Peyer's patch (tissue), 4 donors: Measurements from ENCODE around the gene PTPN5. TPM values are rescaled to one million over a fixed set of nuclear protein-coding genes. Genes with fewer than 3 reads are reported as not detected.
A peak's percentile ranks its signal among the peaks of the same experiment; 100 is the strongest.

Experiments
- DNase-seq, 3 donors: peaks; one replicate each; pipeline ENCODE4 v3.0.0-alpha.2; 2017 to 2019
- H3K27ac ChIP-seq, 4 donors: fragments of 200-600 bp; sonication (generic); one replicate each; pipeline ENCODE4 v1.5.1; 2016 to 2019
- H3K27me3 ChIP-seq, 2 donors: fragments of 200-600 bp; sonication (generic); one replicate each; pipeline ENCODE4 v1.5.1; 2019
- H3K36me3 ChIP-seq, 3 donors: fragments of 200-600 bp; sonication (generic); one replicate each; pipeline ENCODE4 v1.5.1; 2016 to 2019
- H3K4me1 ChIP-seq, 4 donors: fragments of 200-600 bp; sonication (generic); one replicate each; pipeline ENCODE4 v1.5.1; 2016 to 2019
- H3K4me3 ChIP-seq, 4 donors: fragments of 200-600 bp; sonication (generic); 1 replicate in 3 of 4; 2 replicates in 1 of 4; pipeline ENCODE4 v1.5.1; 2016 to 2019; ENCODE audit warnings: mild to moderate bottlenecking in 1 of 4
- H3K9me3 ChIP-seq, 4 donors: fragments of 200-600 bp; sonication (generic); one replicate each; pipeline ENCODE4 v1.5.1; 2016 to 2019; ENCODE audit warnings: mild to moderate bottlenecking in 1 of 4
- POLR2A ChIP-seq, 2 donors: fragments of 450-650 bp; IDR thresholded peaks; one replicate each; pipeline ENCODE4 v1.5.1; 2017; ENCODE audit warnings: antibody characterized with exemption in 2 of 2, mild to moderate bottlenecking in 2 of 2, moderate library complexity in 2 of 2
- total RNA-seq, 4 donors: library from RNA; depleted of rRNA; stranded (reverse); fragments of >200 nt; gene quantifications; one replicate each; pipeline ENCODE4 v1.1.0, GENCODE V29; 2016
- TF ChIP-seq, protein P1 (sequence below), 6 experiments: fragments of 450-650 bp in 4 of 6; fragments of 200-600 bp in 2 of 6; sonication (generic) in 1 of 6; IDR thresholded peaks; one replicate each; pipeline ENCODE4 v1.5.1; 2017 to 2019; ENCODE audit warnings: antibody characterized with exemption in 6 of 6, mild to moderate bottlenecking in 3 of 6, moderate library complexity in 1 of 6

Gene PTPN5
- total RNA-seq, 4 donors from 2014 or later = 0.76 to 1.7 TPM; not detected in 2

GRCh38 chr11:18802381-18803257 lies 11.0 kb upstream of the PTPN5 start:
- Histone ChIP-seq H3K4me3 (no peak overlapping the region), H3K27me3 (peaks cover 0 to 3% of the 10 kb centered on the region in 2 donors), H3K9me3 (no peaks in the 10 kb centered on the region), H3K27ac (no peak overlapping the region), H3K4me1 (no peaks in the 10 kb centered on the region), H3K36me3 (no peaks in the 10 kb centered on the region)
- no peak for TF ChIP-seq POLR2A (IDR thresholded peaks at IDR 0.05)
- TF ChIP-seq, protein P1, sequence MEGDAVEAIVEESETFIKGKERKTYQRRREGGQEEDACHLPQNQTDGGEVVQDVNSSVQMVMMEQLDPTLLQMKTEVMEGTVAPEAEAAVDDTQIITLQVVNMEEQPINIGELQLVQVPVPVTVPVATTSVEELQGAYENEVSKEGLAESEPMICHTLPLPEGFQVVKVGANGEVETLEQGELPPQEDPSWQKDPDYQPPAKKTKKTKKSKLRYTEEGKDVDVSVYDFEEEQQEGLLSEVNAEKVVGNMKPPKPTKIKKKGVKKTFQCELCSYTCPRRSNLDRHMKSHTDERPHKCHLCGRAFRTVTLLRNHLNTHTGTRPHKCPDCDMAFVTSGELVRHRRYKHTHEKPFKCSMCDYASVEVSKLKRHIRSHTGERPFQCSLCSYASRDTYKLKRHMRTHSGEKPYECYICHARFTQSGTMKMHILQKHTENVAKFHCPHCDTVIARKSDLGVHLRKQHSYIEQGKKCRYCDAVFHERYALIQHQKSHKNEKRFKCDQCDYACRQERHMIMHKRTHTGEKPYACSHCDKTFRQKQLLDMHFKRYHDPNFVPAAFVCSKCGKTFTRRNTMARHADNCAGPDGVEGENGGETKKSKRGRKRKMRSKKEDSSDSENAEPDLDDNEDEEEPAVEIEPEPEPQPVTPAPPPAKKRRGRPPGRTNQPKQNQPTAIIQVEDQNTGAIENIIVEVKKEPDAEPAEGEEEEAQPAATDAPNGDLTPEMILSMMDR (IDR thresholded peaks at IDR 0.05) = peak in 4 of 6 experiments; percentile 40 to 59 (median 58)
- DNase-seq = peak in 2 of 3 donors; percentile 24 to 66

DNA sequence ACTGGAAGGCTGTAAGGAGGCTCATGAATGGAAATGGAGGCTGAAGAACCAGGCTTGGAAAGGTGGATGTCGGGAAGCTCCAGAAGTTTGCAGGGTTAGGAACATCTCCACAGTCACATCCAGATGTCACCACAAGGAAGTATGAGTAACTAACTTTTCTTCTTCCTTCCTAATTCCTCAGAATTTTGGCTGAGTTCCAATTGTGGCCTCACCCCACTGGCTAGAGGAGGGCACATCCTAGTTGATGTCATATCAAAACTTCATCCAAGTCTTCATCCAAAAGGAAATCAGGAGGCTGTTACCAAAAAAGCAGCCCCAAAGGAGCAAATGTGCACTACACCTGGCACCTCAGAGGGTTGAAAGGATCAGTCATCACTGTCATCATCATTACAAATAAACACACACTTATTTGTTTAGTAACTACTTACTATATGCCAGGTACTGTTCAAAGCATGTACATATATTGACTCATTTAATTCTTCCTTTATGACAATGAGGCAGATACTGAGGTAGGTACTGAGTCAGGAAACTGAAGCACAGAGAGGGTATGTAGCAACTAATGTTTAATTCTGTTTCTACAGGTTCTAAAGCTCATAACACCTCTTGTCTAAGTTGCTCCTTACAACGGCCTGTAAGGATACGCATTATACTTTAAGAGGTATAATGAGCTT lies 7.3 kb upstream of the PTPN5 start:
- no peak overlapping the region for H3K27ac ChIP-seq
- peaks cover 0 to 3% of the 10 kb centered on the region in 2 donors for H3K27me3 ChIP-seq
- no peaks in the 10 kb centered on the region for H3K36me3 ChIP-seq
- DNase-seq = no peak
- no peaks in the 10 kb centered on the region for H3K9me3 ChIP-seq
- H3K4me1 ChIP-seq = no peaks in the 10 kb centered on the region
- TF ChIP-seq, protein P1 (IDR thresholded peaks at IDR 0.05) = no peak
- H3K4me3 ChIP-seq = no peak overlapping the region

DNA sequence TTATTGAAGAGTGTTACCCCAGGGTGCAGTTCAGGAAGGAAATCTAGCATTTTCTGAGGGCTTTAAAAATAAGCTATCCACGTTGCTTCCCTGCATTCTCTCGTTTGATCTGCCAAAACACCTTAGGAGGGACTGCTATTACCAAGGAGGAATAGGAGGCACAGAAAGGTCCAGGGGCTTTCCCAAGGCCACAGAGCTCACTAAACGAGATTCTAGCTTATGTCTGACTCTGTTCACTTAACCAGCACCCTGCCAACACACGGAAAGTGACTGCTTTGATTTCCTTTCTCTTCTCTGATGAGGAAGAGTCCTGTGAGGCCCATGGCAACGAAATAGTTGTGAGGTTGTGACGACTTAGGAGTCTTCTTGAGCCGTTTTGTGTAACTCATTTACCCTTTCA lies 3.4 kb upstream of the PTPN5 start:
- Histone ChIP-seq H3K4me3 (no peak overlapping the region), H3K9me3 (no peaks in the 10 kb centered on the region), H3K27me3 (peaks cover 0 to 3% of the 10 kb centered on the region in 2 donors), H3K4me1 (peaks cover 0 to 13% (median 0%) of the 10 kb centered on the region in 4 donors), H3K36me3 (no peaks in the 10 kb centered on the region), H3K27ac (no peak overlapping the region)
- DNase-seq = no peak
- TF ChIP-seq, protein P1 (IDR thresholded peaks at IDR 0.05) = no peak
- no peak for TF ChIP-seq POLR2A (IDR thresholded peaks at IDR 0.05)

DNA sequence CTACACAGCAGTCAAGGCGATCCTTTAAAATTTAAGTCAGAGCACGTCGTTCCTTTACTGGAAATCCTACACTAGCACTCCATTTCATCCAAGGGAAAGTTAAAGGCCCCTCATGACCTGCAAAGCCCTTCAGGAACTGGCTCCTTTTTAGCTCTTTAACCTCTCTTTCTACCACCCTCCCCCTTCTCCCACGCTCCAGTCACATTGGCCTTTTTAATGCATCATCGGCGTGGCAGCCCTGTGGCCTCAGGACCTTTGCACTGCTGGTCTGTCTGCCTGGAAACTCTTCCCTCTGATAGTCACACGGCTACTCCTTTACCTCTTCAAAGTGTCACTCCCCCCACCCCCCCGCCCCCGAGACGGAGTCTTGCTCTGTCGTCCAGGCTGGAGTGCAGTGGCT lies 1.2 kb upstream of the PTPN5 start:
- Histone ChIP-seq H3K4me1 (peaks cover 0 to 13% (median 0%) of the 10 kb centered on the region in 4 donors), H3K36me3 (no peaks in the 10 kb centered on the region), H3K27me3 (peaks cover 0 to 3% of the 10 kb centered on the region in 2 donors), H3K4me3 (no peak overlapping the region), H3K27ac (no peak overlapping the region), H3K9me3 (no peaks in the 10 kb centered on the region)
- DNase-seq = no peak
- no peak for TF ChIP-seq POLR2A (IDR thresholded peaks at IDR 0.05)
- TF ChIP-seq, protein P1 (IDR thresholded peaks at IDR 0.05) = no peak

- peaks cover 0 to 3% of the 10 kb centered on the region in 2 donors for H3K27me3 ChIP-seq
- no peak for TF ChIP-seq POLR2A (IDR thresholded peaks at IDR 0.05)
- TF ChIP-seq, protein P1 (IDR thresholded peaks at IDR 0.05) = no peak
These were observed 501 bp upstream of the PTPN5 start for GRCh38 chr11:18791969-18792628.

More at GRCh38 chr11:18791969-18792628, 501 bp upstream of the PTPN5 start:
- Histone ChIP-seq H3K4me1 (peaks cover 0 to 13% (median 0%) of the 10 kb centered on the region in 4 donors), H3K36me3 (no peaks in the 10 kb centered on the region), H3K9me3 (no peaks in the 10 kb centered on the region), H3K4me3 (peak overlapping the region in 1 of 4 donors; percentile 37), H3K27ac (no peak overlapping the region)
- no peak for DNase-seq
